CMK (cell line): ENCODE results near the gene MOB1A.

ENCODE experiments used
- DNase-seq: peaks from one replicate; pipeline ENCODE4 v3.0.0-alpha.2; 2010; ENCODE audit warnings: low read depth

Gene MOB1A

DNA sequence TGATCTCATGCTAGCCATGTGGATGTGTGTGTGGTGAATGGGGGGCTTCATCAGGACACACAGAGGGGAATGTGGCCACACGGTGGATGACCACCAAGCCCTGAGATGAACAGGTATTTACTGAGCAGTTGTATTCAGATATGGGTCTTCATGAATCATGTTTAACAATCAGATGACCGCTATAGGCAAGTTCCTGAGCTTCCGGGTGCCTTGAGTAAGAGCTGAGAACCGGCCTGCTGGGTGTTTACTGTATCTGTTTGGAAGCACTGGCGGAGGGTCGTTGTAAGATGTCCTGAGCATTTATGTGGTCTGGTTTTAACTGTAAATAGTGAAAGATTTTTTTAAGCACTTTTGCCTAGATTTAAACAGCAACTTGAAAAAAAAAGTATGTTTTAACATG lies 74.9 kb downstream of the MOB1A start:
- DNase-seq: no peak
